ENCODE results near the gene UTP20.

Gene UTP20

DNA sequence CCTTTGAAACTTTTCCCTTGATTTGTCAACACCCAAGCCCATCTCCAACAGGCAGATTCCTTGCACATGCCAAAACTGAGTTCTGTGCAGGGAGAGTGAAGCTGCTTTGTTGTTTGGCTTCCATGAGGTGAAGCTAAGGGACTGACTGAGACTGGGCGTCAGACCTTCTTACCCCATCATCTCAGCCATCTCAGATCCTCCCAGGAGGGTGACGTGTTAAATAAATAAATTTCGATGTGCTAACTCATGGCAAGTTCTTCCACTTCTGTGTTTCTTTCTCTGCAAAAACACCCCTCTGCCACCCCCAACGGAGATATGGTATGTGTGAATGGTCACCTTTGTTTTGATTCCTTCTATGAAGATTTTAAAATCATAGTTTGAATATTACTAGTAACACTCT is 17.8 kb downstream of the UTP20 start (continued):
- TF ChIP-seq, protein P1, sequence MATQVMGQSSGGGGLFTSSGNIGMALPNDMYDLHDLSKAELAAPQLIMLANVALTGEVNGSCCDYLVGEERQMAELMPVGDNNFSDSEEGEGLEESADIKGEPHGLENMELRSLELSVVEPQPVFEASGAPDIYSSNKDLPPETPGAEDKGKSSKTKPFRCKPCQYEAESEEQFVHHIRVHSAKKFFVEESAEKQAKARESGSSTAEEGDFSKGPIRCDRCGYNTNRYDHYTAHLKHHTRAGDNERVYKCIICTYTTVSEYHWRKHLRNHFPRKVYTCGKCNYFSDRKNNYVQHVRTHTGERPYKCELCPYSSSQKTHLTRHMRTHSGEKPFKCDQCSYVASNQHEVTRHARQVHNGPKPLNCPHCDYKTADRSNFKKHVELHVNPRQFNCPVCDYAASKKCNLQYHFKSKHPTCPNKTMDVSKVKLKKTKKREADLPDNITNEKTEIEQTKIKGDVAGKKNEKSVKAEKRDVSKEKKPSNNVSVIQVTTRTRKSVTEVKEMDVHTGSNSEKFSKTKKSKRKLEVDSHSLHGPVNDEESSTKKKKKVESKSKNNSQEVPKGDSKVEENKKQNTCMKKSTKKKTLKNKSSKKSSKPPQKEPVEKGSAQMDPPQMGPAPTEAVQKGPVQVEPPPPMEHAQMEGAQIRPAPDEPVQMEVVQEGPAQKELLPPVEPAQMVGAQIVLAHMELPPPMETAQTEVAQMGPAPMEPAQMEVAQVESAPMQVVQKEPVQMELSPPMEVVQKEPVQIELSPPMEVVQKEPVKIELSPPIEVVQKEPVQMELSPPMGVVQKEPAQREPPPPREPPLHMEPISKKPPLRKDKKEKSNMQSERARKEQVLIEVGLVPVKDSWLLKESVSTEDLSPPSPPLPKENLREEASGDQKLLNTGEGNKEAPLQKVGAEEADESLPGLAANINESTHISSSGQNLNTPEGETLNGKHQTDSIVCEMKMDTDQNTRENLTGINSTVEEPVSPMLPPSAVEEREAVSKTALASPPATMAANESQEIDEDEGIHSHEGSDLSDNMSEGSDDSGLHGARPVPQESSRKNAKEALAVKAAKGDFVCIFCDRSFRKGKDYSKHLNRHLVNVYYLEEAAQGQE (tag by site-specific recombination; IDR thresholded peaks at IDR 0.05), result no peak

GRCh38 chr12:101298426-101298825 is 18.5 kb downstream of the UTP20 start:
- no peaks in the 10 kb centered on the region for H3K4me1 ChIP-seq (ENCODE audit: control insufficient read depth, insufficient read depth, low read length)
- CTCF ChIA-PET, result no interaction called here
- POLR2A ChIA-PET, result no interaction called here

More at GRCh38 chr12:101298426-101298825, 18.5 kb downstream of the UTP20 start:
- no peaks in the 10 kb centered on the region for H3K9me3 ChIP-seq (ENCODE audit: control insufficient read depth, insufficient read depth, low read depth, low read length)
- no peak overlapping the region for H3K27ac ChIP-seq (ENCODE audit: extremely low read depth, low read depth, low read length)
- H3K36me3 ChIP-seq (ENCODE audit: control insufficient read depth in 2 of 2, insufficient read depth in 1 of 2, low read length in 2 of 2), result peaks cover 4 to 50% of the 10 kb centered on the region in 2 experiments; a peak in 2 of 3 replicates
- no peak for TF ChIP-seq ZNF747 (tag by site-specific recombination; IDR thresholded peaks at IDR 0.05)
- no peak for TF ChIP-seq ZNF423 (tag by site-specific recombination; IDR thresholded peaks at IDR 0.05)
- no peak for TF ChIP-seq SP7 (tag by site-specific recombination; IDR thresholded peaks at IDR 0.05)
- TF ChIP-seq ZNF404 (tag by site-specific recombination; IDR thresholded peaks at IDR 0.05), result no peak
- no peak for TF ChIP-seq ZNF555 (tag by site-specific recombination; conservative IDR thresholded peaks at IDR 0.05)
- TF ChIP-seq ZBTB11 (tag by site-specific recombination; conservative IDR thresholded peaks at IDR 0.05; ENCODE audit: low read depth), result no peak
- no peak for TF ChIP-seq ZNF521 (tag by site-specific recombination; IDR thresholded peaks at IDR 0.05)
- TF ChIP-seq ZNF26 (tag by site-specific recombination; IDR thresholded peaks at IDR 0.05), result no peak
- no peak for TF ChIP-seq ZFP3 (tag by site-specific recombination; IDR thresholded peaks at IDR 0.05; ENCODE audit: low read depth)
- TF ChIP-seq WT1 (tag by site-specific recombination; IDR thresholded peaks at IDR 0.05), result no peak
- no peak for TF ChIP-seq ZNF677 (tag by site-specific recombination; IDR thresholded peaks at IDR 0.05)
- TF ChIP-seq KLF10 (tag by site-specific recombination; IDR thresholded peaks at IDR 0.05), result no peak
- no peak for TF ChIP-seq ZNF843 (tag by site-specific recombination; IDR thresholded peaks at IDR 0.05)
- no peak for TF ChIP-seq ZNF707 (tag by site-specific recombination; IDR thresholded peaks at IDR 0.05)
- no peak for TF ChIP-seq ZFHX2 (tag by site-specific recombination; conservative IDR thresholded peaks at IDR 0.05)
- TF ChIP-seq, protein P2, sequence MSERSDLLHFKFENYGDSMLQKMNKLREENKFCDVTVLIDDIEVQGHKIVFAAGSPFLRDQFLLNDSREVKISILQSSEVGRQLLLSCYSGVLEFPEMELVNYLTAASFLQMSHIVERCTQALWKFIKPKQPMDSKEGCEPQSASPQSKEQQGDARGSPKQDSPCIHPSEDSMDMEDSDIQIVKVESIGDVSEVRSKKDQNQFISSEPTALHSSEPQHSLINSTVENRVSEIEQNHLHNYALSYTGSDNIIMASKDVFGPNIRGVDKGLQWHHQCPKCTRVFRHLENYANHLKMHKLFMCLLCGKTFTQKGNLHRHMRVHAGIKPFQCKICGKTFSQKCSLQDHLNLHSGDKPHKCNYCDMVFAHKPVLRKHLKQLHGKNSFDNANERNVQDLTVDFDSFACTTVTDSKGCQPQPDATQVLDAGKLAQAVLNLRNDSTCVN (tag by site-specific recombination; optimal IDR thresholded peaks at IDR 0.05), result no peak
- TF ChIP-seq ZNF830 (tag by site-specific recombination; IDR thresholded peaks at IDR 0.05; ENCODE audit: low read depth), result no peak
- no peak overlapping the region for H3K4me3 ChIP-seq (ENCODE audit: low read depth, low read length)

All from HEK293 (cell line).